Fibroblast of mammary gland (primary cell): ENCODE measurements around the gene GCLC.
A peak's percentile ranks its signal among the peaks of the same experiment; 100 is the strongest.

Source experiments
- DNase-seq: peaks from one replicate; pipeline ENCODE4 v3.0.0-alpha.2; 2010; ENCODE audit warnings: low read depth
- H3K4me3 ChIP-seq: 2 replicates; pipeline ENCODE4 v1.5.1; 2011; ENCODE audit warnings: low read depth, mild to moderate bottlenecking, low read length, moderate library complexity; ENCODE audit not compliant: control insufficient read depth
- CTCF ChIP-seq: conservative IDR thresholded peaks from 2 replicates; pipeline ENCODE4 v1.5.1; 2011; ENCODE audit warnings: low read depth, low read length, inconsistent platforms; ENCODE audit not compliant: control insufficient read depth, insufficient read depth

The GCLC gene

GRCh38 chr6:53585208-53585900 is 40.5 kb upstream of the GCLC start:
- no peak for DNase-seq
- H3K4me3 ChIP-seq, result no peak overlapping the region
- TF ChIP-seq CTCF, result no peak

DNA sequence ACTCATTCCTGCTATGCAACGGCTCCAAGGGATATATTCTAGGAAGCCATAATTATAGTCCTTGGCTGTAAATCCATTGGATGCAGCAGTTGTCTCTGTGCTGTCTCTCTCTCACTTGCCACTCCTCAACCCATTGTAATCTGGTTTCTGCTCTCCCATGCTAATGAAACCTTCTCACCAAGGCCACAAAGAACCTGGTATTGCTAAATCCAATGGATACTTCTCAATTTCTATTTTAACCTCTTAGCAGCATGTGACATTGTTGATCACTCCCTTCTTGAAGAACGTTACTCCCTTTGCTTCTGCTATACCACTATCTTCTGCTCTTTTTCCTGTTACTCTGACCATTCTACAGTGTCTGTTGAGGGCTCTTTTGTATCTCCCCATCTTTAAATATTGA is 39.8 kb upstream of the GCLC start:
- no peak overlapping the region for H3K4me3 ChIP-seq
- TF ChIP-seq CTCF, result no peak
- DNase-seq, result no peak

- no peak overlapping the region for H3K4me3 ChIP-seq
- TF ChIP-seq CTCF, result no peak
- DNase-seq, result no peak
Observed at GRCh38 chr6:53583451-53583850, 38.5 kb upstream of the GCLC start.

GRCh38 chr6:53582963-53583362 is 38.1 kb upstream of the GCLC start:
- no peak for TF ChIP-seq CTCF
- peak; percentile 16 for DNase-seq

DNA sequence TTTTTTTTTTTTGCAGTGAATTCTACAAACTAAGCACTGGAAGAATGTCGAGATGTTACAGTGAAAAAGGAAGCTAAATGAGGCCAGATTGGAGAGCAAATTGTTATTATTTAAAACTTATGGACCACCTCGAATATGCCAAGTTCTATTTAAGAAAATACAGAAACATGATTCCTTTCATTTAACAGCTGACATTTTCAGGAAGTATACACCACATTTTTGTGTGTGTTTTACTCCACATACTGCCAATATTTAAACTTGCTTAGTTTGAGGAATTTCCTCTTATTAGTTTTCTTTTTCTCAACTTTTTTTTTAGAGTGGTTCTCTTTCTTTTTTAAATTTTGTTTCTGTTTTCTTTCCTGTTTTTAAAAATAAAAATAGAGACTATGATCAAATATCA is 37.0 kb upstream of the GCLC start:
- DNase-seq, result no peak
- no peak overlapping the region for H3K4me3 ChIP-seq
- no peak for TF ChIP-seq CTCF

More at GRCh38 chr6:53582963-53583362, 38.1 kb upstream of the GCLC start:
- H3K4me3 ChIP-seq, result no peak overlapping the region

DNA sequence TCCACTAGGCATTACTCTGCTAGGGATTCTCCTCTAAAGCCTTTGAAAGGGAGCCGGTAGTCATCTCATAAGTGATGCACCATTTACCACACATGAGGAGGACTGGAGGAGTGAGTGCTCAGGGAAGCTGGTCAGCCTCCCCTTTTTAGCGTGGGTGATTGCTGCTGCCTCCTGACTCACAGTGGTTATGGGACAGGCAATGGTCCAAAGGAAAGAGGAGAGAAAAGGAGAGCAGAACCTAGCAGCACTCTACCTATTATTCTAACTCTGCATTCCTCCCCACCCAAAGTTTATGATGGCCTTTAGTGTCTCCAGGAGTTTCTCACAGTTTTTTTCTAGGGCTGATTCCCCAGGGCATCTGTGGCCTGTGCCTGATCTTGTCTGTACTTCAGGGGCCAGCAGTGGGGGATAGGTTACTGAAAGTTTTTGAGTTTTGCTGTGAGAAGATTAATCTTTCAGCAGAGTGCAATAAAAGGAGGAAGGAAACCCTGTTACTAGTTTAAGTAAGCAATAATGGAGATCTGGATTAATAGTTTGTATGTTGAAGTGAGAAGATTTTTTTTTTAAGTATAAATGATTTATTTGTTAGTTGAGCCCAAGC is 36.4 kb upstream of the GCLC start:
- TF ChIP-seq CTCF, result no peak
- peak; percentile 90 for DNase-seq
- H3K4me3 ChIP-seq, result no peak overlapping the region
